H9 (cell line): ENCODE data around the gene ERO1B. TPM values are rescaled to one million over a fixed set of nuclear protein-coding genes. Genes with fewer than 3 reads are reported as not detected.

ENCODE experiments used
- DNase-seq: peaks from one replicate; pipeline ENCODE4 v3.0.0-alpha.2; 2017
- H2AFZ ChIP-seq: one replicate; pipeline ENCODE4 v1.6.1; 2013; ENCODE audit warnings: mild to moderate bottlenecking, low read length, control low read depth, moderate library complexity
- H2AK5ac ChIP-seq: 2 replicates; pipeline ENCODE4 v1.6.1; 2013; ENCODE audit warnings: low read length, control low read depth, mixed read lengths; ENCODE audit not compliant: insufficient read length
- H2BK120ac ChIP-seq: one replicate; pipeline ENCODE4 v1.6.1; 2013; ENCODE audit warnings: low read depth, mild to moderate bottlenecking, low read length, control low read depth, inconsistent platforms; ENCODE audit not compliant: poor library complexity, severe bottlenecking
- H2BK12ac ChIP-seq: 2 replicates; pipeline ENCODE4 v1.6.1; 2013; ENCODE audit warnings: low read length, control low read depth, mixed read lengths, low read depth; ENCODE audit not compliant: insufficient read length
- H2BK15ac ChIP-seq: 2 replicates; pipeline ENCODE4 v1.6.1; 2013; ENCODE audit warnings: low read depth, low read length, control low read depth
- H2BK20ac ChIP-seq: one replicate; pipeline ENCODE4 v1.6.1; 2013; ENCODE audit warnings: low read depth, mild to moderate bottlenecking, low read length, control low read depth, inconsistent platforms; ENCODE audit not compliant: poor library complexity, severe bottlenecking
- H2BK5ac ChIP-seq: 2 replicates; pipeline ENCODE4 v1.6.1; 2013; ENCODE audit warnings: low read length, control low read depth, mixed read lengths; ENCODE audit not compliant: insufficient read length
- H3K14ac ChIP-seq: 2 replicates; pipeline ENCODE4 v1.6.1; 2013; ENCODE audit warnings: low read length, control low read depth; ENCODE audit not compliant: insufficient read depth
- H3K18ac ChIP-seq: 2 replicates; pipeline ENCODE4 v1.6.1; 2013; ENCODE audit warnings: low read depth, mild to moderate bottlenecking, mixed read lengths, low read length, control low read depth; ENCODE audit not compliant: insufficient read length
- H3K23ac ChIP-seq: 2 replicates; pipeline ENCODE4 v1.6.1; 2013; ENCODE audit warnings: low read length, control low read depth, mixed read lengths, low read depth; ENCODE audit not compliant: insufficient read length
- H3K23me2 ChIP-seq: 2 replicates; pipeline ENCODE4 v1.6.1; 2013; ENCODE audit warnings: low read depth, mild to moderate bottlenecking, mixed read lengths, low read length, control low read depth; ENCODE audit not compliant: insufficient read length, poor library complexity, severe bottlenecking
- H3K27ac ChIP-seq: 2 replicates; pipeline ENCODE4 v1.5.1; 2013; ENCODE audit warnings: low read length, control low read depth, mixed read lengths, low read depth; ENCODE audit not compliant: insufficient read length
- H3K27me3 ChIP-seq: 2 replicates; pipeline ENCODE4 v1.6.1; 2013; ENCODE audit warnings: low read length, control low read depth, inconsistent platforms; ENCODE audit not compliant: insufficient read depth
- H3K4ac ChIP-seq: 2 replicates; pipeline ENCODE4 v1.6.1; 2013; ENCODE audit warnings: low read depth, mild to moderate bottlenecking, control low read depth, inconsistent platforms, low read length, moderate library complexity
- H3K4me1 ChIP-seq: 2 replicates; pipeline ENCODE4 v1.6.1; 2013; ENCODE audit warnings: low read length, control low read depth, inconsistent platforms; ENCODE audit not compliant: insufficient read depth
- H3K4me2 ChIP-seq: 2 replicates; pipeline ENCODE4 v1.6.1; 2013; ENCODE audit warnings: low read length, control low read depth, mixed read lengths; ENCODE audit not compliant: insufficient read length, insufficient read depth
- H3K56ac ChIP-seq: 2 replicates; pipeline ENCODE4 v1.6.1; 2013; ENCODE audit warnings: low read depth, mild to moderate bottlenecking, mixed read lengths, low read length, control low read depth; ENCODE audit not compliant: insufficient read length
- H3K79me1 ChIP-seq: 2 replicates; pipeline ENCODE4 v1.6.1; 2013; ENCODE audit warnings: low read depth, mild to moderate bottlenecking, moderate library complexity, low read length, control low read depth, inconsistent platforms; ENCODE audit not compliant: insufficient read depth, poor library complexity, severe bottlenecking
- H3K79me2 ChIP-seq: 2 replicates; pipeline ENCODE4 v1.6.1; 2013; ENCODE audit warnings: low read length, control low read depth, inconsistent platforms; ENCODE audit not compliant: insufficient read depth
- H3K9ac ChIP-seq: 2 replicates; pipeline ENCODE4 v1.6.1; 2013; ENCODE audit warnings: low read length, control low read depth, mixed read lengths; ENCODE audit not compliant: insufficient read length; ENCODE audit errors: extremely low read depth
- H3K9me3 ChIP-seq: one replicate; pipeline ENCODE4 v1.6.1; 2013; ENCODE audit warnings: low read depth, low read length, inconsistent platforms; ENCODE audit not compliant: control insufficient read depth
- H3T11ph ChIP-seq: one replicate; pipeline ENCODE4 v1.6.1; 2013; ENCODE audit warnings: mild to moderate bottlenecking, low read length, control low read depth, inconsistent platforms
- H4K20me1 ChIP-seq: one replicate; pipeline ENCODE4 v1.6.1; 2013; ENCODE audit not compliant: control insufficient read depth, insufficient read length, insufficient read depth
- H4K5ac ChIP-seq: 2 replicates; pipeline ENCODE4 v1.6.1; 2013; ENCODE audit warnings: low read depth, mild to moderate bottlenecking, mixed read lengths, low read length, control low read depth; ENCODE audit not compliant: insufficient read length
- H4K8ac ChIP-seq: replicated peaks from 2 replicates; pipeline ENCODE4 v1.6.1; 2013; ENCODE audit warnings: low read length, control low read depth, mixed read lengths, low read depth; ENCODE audit not compliant: insufficient read length
- H4K91ac ChIP-seq: 2 replicates; pipeline ENCODE4 v1.6.1; 2013; ENCODE audit warnings: low read depth, mild to moderate bottlenecking, moderate library complexity, mixed read lengths, low read length, control low read depth; ENCODE audit not compliant: insufficient read length
- H3K27ac Mint-ChIP-seq, 3 experiments: 2 replicates in 2 of 3; 3 replicates in 1 of 3; pipeline ENCODE4 v1.8.0; 2020 to 2021; ENCODE audit warnings: mixed read lengths in 3 of 3, mild to moderate bottlenecking in 1 of 3, moderate library complexity in 1 of 3
- H3K27me3 Mint-ChIP-seq: 2 replicates; pipeline ENCODE4 v1.8.0; 2021; ENCODE audit warnings: low read depth, mild to moderate bottlenecking, moderate library complexity, mixed read lengths
- H3K36me3 Mint-ChIP-seq, 3 experiments: 2 replicates in 2 of 3; 3 replicates in 1 of 3; pipeline ENCODE4 v1.8.0; 2020 to 2021; ENCODE audit warnings: low read depth in 3 of 3, mixed read lengths in 3 of 3; ENCODE audit not compliant: insufficient read depth in 1 of 3
- H3K4me1 Mint-ChIP-seq, 2 experiments: 2 replicates each; pipeline ENCODE4 v1.8.0; 2020; ENCODE audit warnings: mixed read lengths in 2 of 2
- H3K4me3 Mint-ChIP-seq, 2 experiments: 2 replicates in 1 of 2; 3 replicates in 1 of 2; pipeline ENCODE4 v1.8.0; 2020 to 2021; ENCODE audit warnings: mild to moderate bottlenecking in 2 of 2, mixed read lengths in 2 of 2, moderate library complexity in 1 of 2
- H3K9me3 Mint-ChIP-seq, 2 experiments: 2 replicates in 1 of 2; 3 replicates in 1 of 2; pipeline ENCODE4 v1.8.0; 2020; ENCODE audit warnings: mild to moderate bottlenecking in 2 of 2, mixed read lengths in 2 of 2, moderate library complexity in 1 of 2
- WGBS: extraction: QIAGEN DNeasy Blood & Tissue Kit; methylation state at CpG from one replicate; pipeline ENCODE4 v1.1.7; 2013; ENCODE audit warnings: missing lambda C conversion rate, low lambda C conversion rate, mixed read lengths; ENCODE audit not compliant: insufficient read length; ENCODE audit errors: extremely low coverage; 5-methylcytosine and 5-hydroxymethylcytosine counted together
- total RNA-seq: library from RNA; stranded (reverse); gene quantifications from 2 replicates; pipeline ENCODE4 v1.2.1, GENCODE V29; 2021
- TF ChIP-seq, protein P1 (sequence below): fragments of 200-600 bp; sonication (generic); conservative IDR thresholded peaks from 3 replicates; pipeline ENCODE4 v1.8.0; 2021; ENCODE audit warnings: antibody characterized with exemption, mild to moderate bottlenecking

The ERO1B gene
- total RNA-seq, 1 experiment from 2014 or later = 1.5 TPM

DNA sequence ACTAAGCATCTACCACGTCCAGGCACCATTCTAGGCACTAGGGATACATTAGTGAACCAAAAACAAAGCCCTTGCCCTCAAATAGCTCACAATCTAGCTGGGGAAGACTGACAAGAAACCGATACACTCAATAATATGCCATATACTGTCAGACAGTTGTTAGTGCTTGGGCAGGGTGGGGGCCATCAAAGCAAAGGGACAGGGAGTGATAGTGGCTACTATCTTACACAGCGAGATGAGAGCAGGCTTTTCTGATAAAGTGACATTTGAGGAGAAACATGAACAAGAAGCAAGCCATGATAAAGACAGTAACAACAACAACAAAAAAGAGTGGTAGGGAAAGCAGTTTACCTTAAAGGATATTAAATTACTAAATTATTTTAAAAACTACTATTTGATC, 41.1 kb downstream of the ERO1B start:
- Mint-ChIP-seq H3K27me3 (no peaks in the 10 kb centered on the region), H3K4me1 (no peaks in the 10 kb centered on the region), H3K9me3 (no peaks in the 10 kb centered on the region), H3K27ac (peak overlapping the region in 1 of 3 experiments; percentile 20; a peak in 1 of 7 replicates), H3K36me3 (no peaks in the 10 kb centered on the region; a peak in 1 of 7 replicates), H3K4me3 (no peak overlapping the region)
- Histone ChIP-seq H3K4me1 (no peaks in the 10 kb centered on the region), H3K14ac (no peak overlapping the region), H3K27me3 (no peaks in the 10 kb centered on the region), H4K8ac (no peak overlapping the region), H3K18ac (no peak overlapping the region), H3K27ac (no peak overlapping the region), H3K4ac (no peak overlapping the region), H4K20me1 (no peaks in the 10 kb centered on the region), H3K56ac (no peak overlapping the region), H3K9me3 (no peaks in the 10 kb centered on the region), H3K79me1 (no peaks in the 10 kb centered on the region), H3K4me2 (no peak overlapping the region), H2AFZ (no peak overlapping the region), H4K91ac (no peak overlapping the region), H2AK5ac (no peak overlapping the region), H2BK15ac (no peak overlapping the region), H3T11ph (no peak overlapping the region), H4K5ac (no peak overlapping the region), H2BK20ac (no peak overlapping the region), H2BK12ac (no peak overlapping the region), H3K9ac (no peak overlapping the region), H3K79me2 (no peaks in the 10 kb centered on the region), H2BK5ac (no peak overlapping the region), H3K23ac (no peak overlapping the region), H3K23me2 (no peaks in the 10 kb centered on the region), H2BK120ac (no peak overlapping the region)
- WGBS = no CpG with 5 or more reads among the region's 3 CpGs
- DNase-seq = no peak
- TF ChIP-seq, protein P1, sequence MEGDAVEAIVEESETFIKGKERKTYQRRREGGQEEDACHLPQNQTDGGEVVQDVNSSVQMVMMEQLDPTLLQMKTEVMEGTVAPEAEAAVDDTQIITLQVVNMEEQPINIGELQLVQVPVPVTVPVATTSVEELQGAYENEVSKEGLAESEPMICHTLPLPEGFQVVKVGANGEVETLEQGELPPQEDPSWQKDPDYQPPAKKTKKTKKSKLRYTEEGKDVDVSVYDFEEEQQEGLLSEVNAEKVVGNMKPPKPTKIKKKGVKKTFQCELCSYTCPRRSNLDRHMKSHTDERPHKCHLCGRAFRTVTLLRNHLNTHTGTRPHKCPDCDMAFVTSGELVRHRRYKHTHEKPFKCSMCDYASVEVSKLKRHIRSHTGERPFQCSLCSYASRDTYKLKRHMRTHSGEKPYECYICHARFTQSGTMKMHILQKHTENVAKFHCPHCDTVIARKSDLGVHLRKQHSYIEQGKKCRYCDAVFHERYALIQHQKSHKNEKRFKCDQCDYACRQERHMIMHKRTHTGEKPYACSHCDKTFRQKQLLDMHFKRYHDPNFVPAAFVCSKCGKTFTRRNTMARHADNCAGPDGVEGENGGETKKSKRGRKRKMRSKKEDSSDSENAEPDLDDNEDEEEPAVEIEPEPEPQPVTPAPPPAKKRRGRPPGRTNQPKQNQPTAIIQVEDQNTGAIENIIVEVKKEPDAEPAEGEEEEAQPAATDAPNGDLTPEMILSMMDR = no peak
